Testis (tissue), 3 donors: ENCODE measurements around the gene IFNL1. TPM values are rescaled to one million over a fixed set of nuclear protein-coding genes. Genes with fewer than 3 reads are reported as not detected.

ENCODE experiments used
- DNase-seq: peaks from one replicate; pipeline ENCODE4 v3.0.0-alpha.2; 2019
- H3K27ac ChIP-seq, 2 donors: fragments of 200-600 bp; sonication (generic); one replicate each; pipeline ENCODE4 v1.5.1; 2019
- H3K27me3 ChIP-seq: fragments of 200-600 bp; sonication (generic); one replicate; pipeline ENCODE4 v1.5.1; 2019
- H3K36me3 ChIP-seq: fragments of 200-600 bp; sonication (generic); one replicate; pipeline ENCODE4 v1.5.1; 2017; ENCODE audit warnings: low read depth; ENCODE audit errors: missing control alignments
- H3K4me1 ChIP-seq: fragments of 200-600 bp; sonication (generic); one replicate; pipeline ENCODE4 v1.5.1; 2019
- H3K4me3 ChIP-seq, 2 donors: fragments of 200-600 bp; sonication (generic); one replicate each; pipeline ENCODE4 v1.5.1; 2017 to 2019
- H3K9me3 ChIP-seq: fragments of 200-600 bp; sonication (generic); one replicate; pipeline ENCODE4 v1.5.1; 2017
- POLR2A ChIP-seq: fragments of 450-650 bp; IDR thresholded peaks from one replicate; pipeline ENCODE4 v1.6.1; 2017; ENCODE audit warnings: antibody characterized with exemption, mild to moderate bottlenecking, moderate library complexity
- WGBS, 2 donors: methylation state at CpG; one replicate each; pipeline ENCODE4 v1.1.5; 2018; 5-methylcytosine and 5-hydroxymethylcytosine counted together
- intact Hi-C: fragments of 100-400 bp; cut with DNase I; formaldehyde crosslinking; loops from one replicate; pipeline ENCODE4 v1.15.1; 2023; ENCODE audit warnings: low total_unique reads
- polyA plus RNA-seq: library from polyadenylated mRNA; stranded (reverse); fragments of 350-450 nt; fragmentation: Illumina TruSeq; extraction: RNeasy Lipid Tissue Mini Kit (QIAGEN cat#74804); gene quantifications from one replicate; pipeline ENCODE4 v1.2.3, GENCODE V29; 2014; ENCODE audit warnings: low read depth, low replicate concordance; ENCODE audit not compliant: insufficient read depth
- total RNA-seq, 2 donors: library from RNA; depleted of rRNA; stranded (reverse); fragments of >200 nt; gene quantifications; one replicate each; pipeline ENCODE4 v1.2.3, GENCODE V29; 2016
- TF ChIP-seq, protein P1 (sequence below), 3 experiments: fragments of 450-650 bp in 2 of 3; fragments of 200-600 bp in 1 of 3; sonication (generic) in 1 of 3; IDR thresholded peaks; one replicate each; pipeline ENCODE4 v1.5.1; 2016 to 2019; ENCODE audit warnings: antibody characterized with exemption in 3 of 3, mild to moderate bottlenecking in 2 of 3, moderate library complexity in 1 of 3

IFNL1 gene
- total and polyA plus RNA-seq, 3 donors from 2014 or later = not detected

- H3K27ac ChIP-seq = no peak overlapping the region
- no peaks in the 10 kb centered on the region for H3K4me1 ChIP-seq
- H3K9me3 ChIP-seq = no peaks in the 10 kb centered on the region
- intact Hi-C loops = no loop called here
- H3K4me3 ChIP-seq = no peak overlapping the region
- TF ChIP-seq POLR2A = no peak
- TF ChIP-seq, protein P1, sequence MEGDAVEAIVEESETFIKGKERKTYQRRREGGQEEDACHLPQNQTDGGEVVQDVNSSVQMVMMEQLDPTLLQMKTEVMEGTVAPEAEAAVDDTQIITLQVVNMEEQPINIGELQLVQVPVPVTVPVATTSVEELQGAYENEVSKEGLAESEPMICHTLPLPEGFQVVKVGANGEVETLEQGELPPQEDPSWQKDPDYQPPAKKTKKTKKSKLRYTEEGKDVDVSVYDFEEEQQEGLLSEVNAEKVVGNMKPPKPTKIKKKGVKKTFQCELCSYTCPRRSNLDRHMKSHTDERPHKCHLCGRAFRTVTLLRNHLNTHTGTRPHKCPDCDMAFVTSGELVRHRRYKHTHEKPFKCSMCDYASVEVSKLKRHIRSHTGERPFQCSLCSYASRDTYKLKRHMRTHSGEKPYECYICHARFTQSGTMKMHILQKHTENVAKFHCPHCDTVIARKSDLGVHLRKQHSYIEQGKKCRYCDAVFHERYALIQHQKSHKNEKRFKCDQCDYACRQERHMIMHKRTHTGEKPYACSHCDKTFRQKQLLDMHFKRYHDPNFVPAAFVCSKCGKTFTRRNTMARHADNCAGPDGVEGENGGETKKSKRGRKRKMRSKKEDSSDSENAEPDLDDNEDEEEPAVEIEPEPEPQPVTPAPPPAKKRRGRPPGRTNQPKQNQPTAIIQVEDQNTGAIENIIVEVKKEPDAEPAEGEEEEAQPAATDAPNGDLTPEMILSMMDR (IDR thresholded peaks at IDR 0.05) = no peak
- no peak for DNase-seq
- H3K27me3 ChIP-seq = no peaks in the 10 kb centered on the region
- WGBS, 2 donors = 58 to 63% methylated on average over 10 of the region's 10 CpGs
- no peaks in the 10 kb centered on the region for H3K36me3 ChIP-seq
Measured at GRCh38 chr19:39303373-39304184, 7.4 kb downstream of the IFNL1 start.

- no peaks in the 10 kb centered on the region for H3K27me3 ChIP-seq
- no peak overlapping the region for H3K27ac ChIP-seq
- intact Hi-C loops = no loop called here
- no peaks in the 10 kb centered on the region for H3K9me3 ChIP-seq
- H3K36me3 ChIP-seq = no peaks in the 10 kb centered on the region
- no peak for DNase-seq
- TF ChIP-seq POLR2A = no peak
- TF ChIP-seq, protein P1 (IDR thresholded peaks at IDR 0.05) = no peak
- no peaks in the 10 kb centered on the region for H3K4me1 ChIP-seq
- H3K4me3 ChIP-seq = no peak overlapping the region
Measured at GRCh38 chr19:39304185-39304513, 7.9 kb downstream of the IFNL1 start.

- no peaks in the 10 kb centered on the region for H3K27me3 ChIP-seq
- no peaks in the 10 kb centered on the region for H3K9me3 ChIP-seq
- H3K4me1 ChIP-seq = no peaks in the 10 kb centered on the region
- H3K27ac ChIP-seq = no peak overlapping the region
- DNase-seq = no peak
- H3K36me3 ChIP-seq = no peaks in the 10 kb centered on the region
- WGBS, 2 donors = 54% methylated on average over 6 of the region's 6 CpGs
- intact Hi-C loops = no loop called here
- H3K4me3 ChIP-seq = no peak overlapping the region
- TF ChIP-seq, protein P1 (IDR thresholded peaks at IDR 0.05) = no peak
- no peak for TF ChIP-seq POLR2A
Measured at GRCh38 chr19:39304701-39305571, 8.7 kb downstream of the IFNL1 start.

- no peak overlapping the region for H3K27ac ChIP-seq
- TF ChIP-seq, protein P1 (IDR thresholded peaks at IDR 0.05) = no peak
- TF ChIP-seq POLR2A = no peak
- intact Hi-C loops = no loop called here
- no peaks in the 10 kb centered on the region for H3K36me3 ChIP-seq
- H3K27me3 ChIP-seq = no peaks in the 10 kb centered on the region
- no peaks in the 10 kb centered on the region for H3K4me1 ChIP-seq
- H3K4me3 ChIP-seq = no peak overlapping the region
- H3K9me3 ChIP-seq = no peaks in the 10 kb centered on the region
- DNase-seq = no peak
Measured at GRCh38 chr19:39306075-39306474, 9.9 kb downstream of the IFNL1 start.
